B cell (primary cell): ENCODE data around the gene LRRC45. TPM values are rescaled to one million over a fixed set of nuclear protein-coding genes. Genes with fewer than 3 reads are reported as not detected.

Experiments
- ATAC-seq: fragments of 200-7000 bp; cut with Tn5 transposase; one replicate; pipeline ENCODE4 v1.10.0; 2021; ENCODE audit warnings: low read depth, mild to moderate bottlenecking, moderate number of reproducible peaks, moderate library complexity
- CTCF ChIA-PET: fragments of 350-600 bp; sonication (Branson Sonifier 250); formaldehyde crosslinking; loops from one replicate; lab custom pipeline; 2021; ENCODE audit warnings: antibody characterized with exemption, inconsistent platforms; lab: Charles Lee
- POLR2A ChIA-PET: fragments of 350-600 bp; sonication (Branson Sonifier 250); formaldehyde crosslinking; loops from one replicate; lab custom pipeline; 2021; ENCODE audit warnings: antibody characterized with exemption; lab: Charles Lee
- DNase-seq: peaks from one replicate; pipeline ENCODE4 v3.0.0; 2013
- H2AFZ ChIP-seq: 2 replicates; pipeline ENCODE4 v1.6.1; 2012; ENCODE audit warnings: mild to moderate bottlenecking, low read depth, low read length; ENCODE audit not compliant: insufficient read depth, poor library complexity, severe bottlenecking
- H3K27ac ChIP-seq, 2 donors: 1 replicate in 1 of 2; 2 replicates in 1 of 2; pipeline ENCODE4 v1.5.1; 2012 to 2013; ENCODE audit warnings: low read length in 2 of 2, mild to moderate bottlenecking in 2 of 2, moderate library complexity in 1 of 2
- H3K27me3 ChIP-seq, 4 experiments: fragments of 200-600 bp in 1 of 4; sonication (generic) in 1 of 4; replicated peaks in 1 of 4; 1 replicate in 2 of 4; 2 replicates in 2 of 4; pipeline versions ENCODE4 v1.6.1 to v1.7.0; 2013 to 2016; ENCODE audit warnings: low read length in 3 of 4, mild to moderate bottlenecking in 2 of 4, mixed read lengths in 1 of 4, moderate library complexity in 1 of 4; ENCODE audit not compliant: insufficient read depth in 4 of 4, control insufficient read depth in 3 of 4; ENCODE audit errors: control extremely low read depth in 1 of 4
- H3K36me3 ChIP-seq, 2 experiments: replicated peaks in 1 of 2; 1 replicate in 1 of 2; 2 replicates in 1 of 2; pipeline versions ENCODE4 v1.6.1 to v1.7.1; 2013; ENCODE audit warnings: low read length in 1 of 2; ENCODE audit not compliant: insufficient read depth in 2 of 2, control insufficient read depth in 1 of 2; ENCODE audit errors: control extremely low read depth in 1 of 2, extremely low read depth in 1 of 2
- H3K4me1 ChIP-seq, 2 donors: fragments of 200-600 bp in 1 of 2; sonication (generic) in 1 of 2; 1 replicate in 1 of 2; 2 replicates in 1 of 2; pipeline versions ENCODE4 v1.5.1 to v1.6.1; 2013 to 2017; ENCODE audit warnings: low read length in 2 of 2; ENCODE audit not compliant: control insufficient read depth in 2 of 2, insufficient read depth in 2 of 2
- H3K4me2 ChIP-seq: replicated peaks from 2 replicates; pipeline ENCODE3; 2012; ENCODE audit warnings: mild to moderate bottlenecking, low read depth, low read length; ENCODE audit not compliant: poor library complexity, severe bottlenecking
- H3K4me3 ChIP-seq, 5 experiments: fragments of 200-600 bp in 1 of 5; sonication (generic) in 1 of 5; 1 replicate in 3 of 5; 2 replicates in 2 of 5; pipeline versions ENCODE4 v1.5.1 to v1.7.0; 2011 to 2016; ENCODE audit warnings: low read length in 4 of 5, mild to moderate bottlenecking in 4 of 5, low read depth in 2 of 5, control low read depth in 1 of 5, moderate library complexity in 1 of 5; ENCODE audit not compliant: insufficient read depth in 1 of 5; ENCODE audit errors: control extremely low read depth in 1 of 5, extremely low read depth in 1 of 5
- H3K79me2 ChIP-seq: fragments of 200-600 bp; sonication (generic); one replicate; pipeline ENCODE4 v1.6.0; 2016; ENCODE audit warnings: low read length; ENCODE audit not compliant: control insufficient read depth, insufficient read depth
- H3K9ac ChIP-seq: fragments of 200-600 bp; sonication (generic); 2 replicates; pipeline ENCODE4 v1.6.1; 2017; ENCODE audit warnings: mild to moderate bottlenecking, low read length, moderate library complexity
- H3K9me3 ChIP-seq, 3 donors: one replicate each; pipeline versions ENCODE4 v1.6.1 to v1.7.1; 2013; ENCODE audit warnings: low read length in 2 of 3; ENCODE audit not compliant: control insufficient read depth in 2 of 3, insufficient read depth in 1 of 3; ENCODE audit errors: control extremely low read depth in 1 of 3
- H4K20me1 ChIP-seq: 2 replicates; pipeline ENCODE4 v1.6.0; 2012; ENCODE audit warnings: mild to moderate bottlenecking, low read length; ENCODE audit not compliant: insufficient read depth, control insufficient read depth, poor library complexity, severe bottlenecking
- H3K27ac Mint-ChIP-seq: one replicate; pipeline ENCODE4 v1.8.0; 2021; ENCODE audit warnings: mixed read lengths
- H3K27me3 Mint-ChIP-seq: one replicate; pipeline ENCODE4 v1.8.0; 2021; ENCODE audit warnings: mixed read lengths
- H3K4me1 Mint-ChIP-seq: one replicate; pipeline ENCODE4 v1.8.0; 2021; ENCODE audit warnings: mixed read lengths
- H3K4me3 Mint-ChIP-seq: one replicate; pipeline ENCODE4 v1.8.0; 2021; ENCODE audit warnings: mixed read lengths
- H3K9me3 Mint-ChIP-seq: one replicate; pipeline ENCODE4 v1.8.0; 2022; ENCODE audit warnings: mixed read lengths; ENCODE audit not compliant: insufficient read depth
- EZH2 ChIP-seq: IDR thresholded peaks from 2 replicates; pipeline ENCODE4 v1.6.1; 2012; ENCODE audit warnings: borderline replicate concordance, low read depth, mild to moderate bottlenecking, moderate library complexity, low read length; ENCODE audit not compliant: insufficient read depth, poor library complexity, severe bottlenecking
- WGBS: methylation state at CpG from one replicate; pipeline ENCODE4 v1.1.5; 2013; ENCODE audit warnings: missing lambda C conversion rate; ENCODE audit not compliant: insufficient coverage; 5-methylcytosine and 5-hydroxymethylcytosine counted together
- intact Hi-C: fragments of 100-400 bp; cut with micrococcal nuclease; formaldehyde crosslinking; loops from one replicate; pipeline ENCODE4 v1.10.0; 2022
- polyA plus RNA-seq: library from polyadenylated mRNA; depleted of rRNA; stranded (reverse); fragments of >200 nt; gene quantifications from 2 replicates; pipeline ENCODE4 v1.2.3, GENCODE V29; 2012
- total RNA-seq, 2 donors: library from RNA; stranded (reverse); fragments of 120-200 nt in 1 of 2; gene quantifications; 1 replicate in 1 of 2; 2 replicates in 1 of 2; pipeline versions ENCODE4 v1.2.3 to v1.2.4, GENCODE V29; 2013 to 2022
- TF ChIP-seq, protein P1 (sequence below): fragments of 200-600 bp; IDR thresholded peaks from one replicate; pipeline ENCODE4 v1.8.0; 2022; ENCODE audit warnings: antibody characterized with exemption, mild to moderate bottlenecking

The LRRC45 gene
- total and polyA plus RNA-seq, 2 donors (not counting 1 experiment from before 2014, with no cell fraction given): 19.4 to 19.6 TPM

DNA sequence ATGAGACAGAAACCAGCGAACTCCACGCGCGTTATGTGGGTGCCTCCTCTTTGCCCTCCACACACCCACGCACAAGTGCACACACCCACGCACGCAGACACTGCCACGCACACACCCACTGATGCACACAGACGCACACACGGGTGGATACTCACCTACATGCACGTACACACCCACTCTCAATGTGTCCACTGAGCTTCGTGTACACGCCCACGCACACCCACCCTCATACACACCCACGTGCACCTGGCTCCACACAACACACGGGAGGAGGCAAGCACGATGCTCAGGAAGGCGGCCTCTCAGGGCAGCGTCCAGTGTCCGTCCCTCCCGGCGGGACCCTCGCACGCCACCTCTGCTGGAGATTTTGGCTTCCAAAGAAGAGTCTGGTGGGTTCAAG, 24.3 kb downstream of the LRRC45 start:
- no peaks in the 10 kb centered on the region for H3K27me3 Mint-ChIP-seq
- TF ChIP-seq, protein P1, sequence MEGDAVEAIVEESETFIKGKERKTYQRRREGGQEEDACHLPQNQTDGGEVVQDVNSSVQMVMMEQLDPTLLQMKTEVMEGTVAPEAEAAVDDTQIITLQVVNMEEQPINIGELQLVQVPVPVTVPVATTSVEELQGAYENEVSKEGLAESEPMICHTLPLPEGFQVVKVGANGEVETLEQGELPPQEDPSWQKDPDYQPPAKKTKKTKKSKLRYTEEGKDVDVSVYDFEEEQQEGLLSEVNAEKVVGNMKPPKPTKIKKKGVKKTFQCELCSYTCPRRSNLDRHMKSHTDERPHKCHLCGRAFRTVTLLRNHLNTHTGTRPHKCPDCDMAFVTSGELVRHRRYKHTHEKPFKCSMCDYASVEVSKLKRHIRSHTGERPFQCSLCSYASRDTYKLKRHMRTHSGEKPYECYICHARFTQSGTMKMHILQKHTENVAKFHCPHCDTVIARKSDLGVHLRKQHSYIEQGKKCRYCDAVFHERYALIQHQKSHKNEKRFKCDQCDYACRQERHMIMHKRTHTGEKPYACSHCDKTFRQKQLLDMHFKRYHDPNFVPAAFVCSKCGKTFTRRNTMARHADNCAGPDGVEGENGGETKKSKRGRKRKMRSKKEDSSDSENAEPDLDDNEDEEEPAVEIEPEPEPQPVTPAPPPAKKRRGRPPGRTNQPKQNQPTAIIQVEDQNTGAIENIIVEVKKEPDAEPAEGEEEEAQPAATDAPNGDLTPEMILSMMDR: no peak
- no peak for TF ChIP-seq EZH2
- no peak overlapping the region for H3K27ac Mint-ChIP-seq
- no peak overlapping the region for H3K4me3 ChIP-seq
- H3K9me3 ChIP-seq: no peaks in the 10 kb centered on the region
- no peaks in the 10 kb centered on the region for H3K9me3 Mint-ChIP-seq
- intact Hi-C loops: no loop called here
- peaks cover 12 to 17% of the 10 kb centered on the region in 2 donors for H3K4me1 ChIP-seq
- peaks cover 4% of the 10 kb centered on the region for H4K20me1 ChIP-seq
- H3K4me1 Mint-ChIP-seq: peaks cover 10% of the 10 kb centered on the region
- no peak overlapping the region for H3K4me2 ChIP-seq
- H3K27ac ChIP-seq: no peak overlapping the region
- no peak overlapping the region for H3K9ac ChIP-seq
- H3K27me3 ChIP-seq: no peaks in the 10 kb centered on the region
- WGBS: 90% methylated on average over 19 of the region's 24 CpGs
- H3K4me3 Mint-ChIP-seq: peak overlapping the region; percentile 7
- no peak for ATAC-seq
- ChIA-PET CTCF (no interaction called here), POLR2A (no interaction called here)
- no peak for DNase-seq
- H3K36me3 ChIP-seq: peaks cover 0 to 2% of the 10 kb centered on the region in 2 experiments
- H2AFZ ChIP-seq: no peak overlapping the region
- H3K79me2 ChIP-seq: peaks cover 12% of the 10 kb centered on the region

DNA sequence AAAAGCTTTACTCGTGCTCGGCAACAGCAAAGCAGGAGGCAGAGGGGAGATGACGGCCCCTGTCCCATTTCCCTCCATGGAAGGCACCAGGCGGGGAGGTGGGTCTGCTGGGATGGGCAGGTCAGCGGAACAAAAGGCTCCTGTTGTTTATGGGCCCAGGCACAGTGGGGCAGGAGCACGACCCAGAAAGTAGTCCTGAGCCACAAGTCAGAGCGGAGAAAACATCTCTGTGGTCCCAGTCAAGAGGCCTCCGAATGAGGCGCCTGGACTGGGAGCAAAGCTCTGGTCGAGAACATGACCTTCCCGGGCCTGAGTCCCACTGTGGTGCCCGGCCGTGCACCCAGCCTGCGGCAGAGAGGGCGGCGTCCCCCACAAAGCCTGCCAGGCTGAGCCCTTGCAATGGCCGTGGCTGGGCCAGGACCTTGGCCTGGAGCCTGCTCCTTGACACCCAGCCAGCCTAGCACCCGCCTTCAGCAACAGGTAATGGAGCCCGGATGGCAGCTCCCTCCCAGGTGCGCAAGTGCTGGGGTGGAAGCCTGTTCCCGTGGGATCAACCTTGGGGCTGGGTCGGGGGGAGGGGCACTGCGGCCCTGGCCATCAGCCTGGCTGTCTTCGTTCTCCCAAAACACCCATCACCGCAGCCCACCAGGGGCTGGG, 24.9 kb downstream of the LRRC45 start:
- peak overlapping the region; percentile 7 for H3K4me3 Mint-ChIP-seq
- 95% methylated on average over 24 of the region's 25 CpGs for WGBS
- POLR2A ChIA-PET: no interaction called here
- no peak for DNase-seq
- H3K4me3 ChIP-seq: no peak overlapping the region
- CTCF ChIA-PET: no interaction called here
- peaks cover 12% of the 10 kb centered on the region for H3K4me1 Mint-ChIP-seq
- peaks cover 10% of the 10 kb centered on the region for H4K20me1 ChIP-seq
- no peak overlapping the region for H3K27ac Mint-ChIP-seq
- no peaks in the 10 kb centered on the region for H3K27me3 ChIP-seq
- H3K9me3 ChIP-seq: no peaks in the 10 kb centered on the region
- H3K9me3 Mint-ChIP-seq: no peaks in the 10 kb centered on the region
- ATAC-seq: no peak
- H3K36me3 ChIP-seq: peaks cover 0 to 2% of the 10 kb centered on the region in 2 experiments
- H2AFZ ChIP-seq: no peak overlapping the region
- H3K4me2 ChIP-seq: no peak overlapping the region
- H3K4me1 ChIP-seq: peaks cover 18 to 24% of the 10 kb centered on the region in 2 donors
- H3K27me3 Mint-ChIP-seq: no peaks in the 10 kb centered on the region
- no peak for TF ChIP-seq EZH2
- TF ChIP-seq, protein P1: no peak
- intact Hi-C loops: no loop called here
- H3K9ac ChIP-seq: no peak overlapping the region
- H3K79me2 ChIP-seq: peaks cover 19% of the 10 kb centered on the region
- H3K27ac ChIP-seq: no peak overlapping the region
